Activated T-cell treated with anti-CD3 and anti-CD28 coated beads for 48 hours (primary cell): Measurements from ENCODE around the gene SERP1.
"Not testable (repeated sequence)": the region's sequence is repeated elsewhere in the genome, so short reads cannot be mapped to it uniquely, and the experiment has no call there.

Experiments
- DNase-seq: peaks from one replicate; pipeline ENCODE4 v3.0.0-alpha.2; 2020; ENCODE audit warnings: low read depth

SERP1 gene

GRCh38 chr3:150538324-150539208 lies 7.7 kb downstream of the SERP1 start:
- no peak for DNase-seq

DNA sequence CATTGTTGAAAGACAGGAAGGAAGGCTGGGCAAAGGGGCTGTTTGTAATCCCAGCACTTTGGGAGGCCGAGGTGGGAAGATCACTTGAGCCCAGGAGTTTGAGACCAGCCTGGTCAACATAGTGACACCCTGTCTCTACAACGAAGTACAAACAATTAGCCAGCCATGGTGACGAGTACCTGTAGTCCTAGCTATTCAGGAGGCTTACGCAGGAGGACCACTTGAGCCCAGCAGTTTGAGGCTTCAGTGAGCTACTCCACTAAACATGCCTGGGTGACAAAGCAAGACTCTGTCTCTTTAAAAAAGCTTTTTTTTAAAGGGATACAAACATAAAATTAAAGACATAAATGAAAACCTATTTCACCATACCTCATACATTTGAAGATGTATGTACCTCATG lies 11.1 kb downstream of the SERP1 start:
- no peak for DNase-seq

- DNase-seq, result no peak
These were observed 14.5 kb downstream of the SERP1 start for GRCh38 chr3:150531775-150532174.

DNA sequence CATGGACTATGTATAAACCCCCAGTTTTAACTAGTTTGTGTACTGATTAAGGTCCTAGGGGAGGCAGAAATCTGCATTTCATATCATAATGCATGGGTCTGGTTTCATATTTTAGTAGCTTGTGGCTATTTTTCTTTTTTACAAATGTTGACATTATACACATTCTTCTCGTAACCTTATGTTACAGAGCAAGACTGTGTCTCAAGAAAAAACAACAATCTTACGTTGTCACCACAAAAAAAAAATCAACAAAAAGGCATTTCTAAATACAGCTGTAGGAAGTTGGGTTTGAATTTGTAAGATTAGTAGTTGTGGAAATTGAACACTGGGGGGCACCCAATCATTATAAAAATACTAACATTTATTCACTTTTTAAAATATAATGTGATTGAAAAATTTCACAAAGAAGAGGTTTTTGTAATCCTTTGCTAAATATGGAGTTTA lies 17.9 kb downstream of the SERP1 start:
- DNase-seq, result no peak

GRCh38 chr3:150527464-150528255 lies 18.6 kb downstream of the SERP1 start:
- DNase-seq, result no peak

GRCh38 chr3:150523538-150523937 lies 22.8 kb downstream of the SERP1 start:
- no peak for DNase-seq

- no peak for DNase-seq
These were observed 24.8 kb downstream of the SERP1 start for GRCh38 chr3:150521463-150521862.

DNA sequence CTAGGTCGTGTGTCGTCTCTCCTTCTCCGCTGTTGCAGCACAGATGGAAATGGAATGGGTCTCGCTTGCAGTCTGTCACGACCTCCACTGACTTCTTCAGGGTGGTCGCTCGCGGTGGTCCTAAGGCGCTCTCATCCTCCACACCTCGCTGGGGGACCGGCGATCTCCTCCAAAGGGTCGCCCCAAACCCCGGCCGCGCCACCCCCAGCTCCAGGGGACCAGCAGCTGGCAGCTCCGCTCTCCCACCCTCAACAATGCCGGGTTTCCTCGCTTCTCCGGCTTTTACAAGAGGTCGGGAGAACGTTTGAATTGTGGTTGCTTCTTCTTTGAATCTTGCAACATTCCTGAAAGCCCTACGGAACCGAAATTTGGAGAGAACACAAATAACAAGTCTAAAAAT lies 25.9 kb downstream of the SERP1 start:
- no peak for DNase-seq

DNA sequence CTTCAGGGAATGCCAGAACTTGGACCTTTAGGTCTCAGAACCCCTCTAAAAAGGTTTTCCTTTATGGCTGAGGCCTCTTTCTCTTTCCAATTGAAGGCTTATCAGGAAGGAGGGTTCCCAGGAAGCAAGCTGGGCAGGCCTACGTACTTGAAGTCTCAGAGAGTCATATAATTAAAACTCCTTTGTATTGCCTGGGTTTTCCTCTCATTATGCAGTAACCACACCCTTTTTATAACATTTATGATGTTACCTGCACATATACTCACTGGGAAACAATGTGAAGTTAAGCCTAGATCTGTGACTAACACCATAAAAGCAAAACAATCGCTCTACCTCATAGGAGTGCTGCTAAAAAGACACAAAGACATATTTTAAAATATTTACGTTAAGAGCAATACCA lies 27.3 kb downstream of the SERP1 start:
- no peak for DNase-seq

- DNase-seq, result no peak
These were observed 31.1 kb downstream of the SERP1 start for GRCh38 chr3:150515210-150515609.

DNA sequence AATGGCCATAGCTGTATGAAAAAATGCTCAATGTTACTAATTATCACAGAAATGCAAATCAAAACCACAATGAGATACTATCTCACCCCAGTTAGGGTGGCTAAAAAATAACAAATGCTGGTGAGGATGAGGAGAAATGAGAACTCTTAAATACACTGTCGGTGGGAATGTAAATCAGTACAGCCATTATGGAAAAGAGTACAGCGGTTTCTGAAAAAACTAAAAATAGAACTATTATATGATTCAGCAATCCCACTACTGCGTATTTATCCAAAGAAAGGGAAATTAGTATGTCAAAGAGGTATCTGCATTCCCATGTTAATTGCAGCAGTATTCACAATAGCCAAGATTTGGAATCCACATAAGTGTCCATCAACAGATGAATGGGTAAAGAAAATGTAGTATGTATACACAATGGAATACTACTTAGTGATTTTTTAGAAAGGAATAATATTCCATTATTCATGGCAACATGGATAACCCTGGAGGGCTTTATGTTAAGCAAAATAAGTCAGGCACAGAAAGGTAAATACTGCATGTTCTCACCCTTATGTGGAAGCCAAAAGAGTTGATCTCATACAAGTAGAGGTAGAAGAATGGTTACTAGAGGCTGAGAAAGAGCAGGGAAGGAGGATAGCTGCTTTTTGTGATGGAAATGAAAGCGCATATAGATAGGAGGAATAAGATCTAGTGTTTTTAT lies 35.0 kb downstream of the SERP1 start:
- no peak for DNase-seq

GRCh38 chr3:150509780-150510179 lies 36.5 kb downstream of the SERP1 start:
- DNase-seq, result no peak

DNA sequence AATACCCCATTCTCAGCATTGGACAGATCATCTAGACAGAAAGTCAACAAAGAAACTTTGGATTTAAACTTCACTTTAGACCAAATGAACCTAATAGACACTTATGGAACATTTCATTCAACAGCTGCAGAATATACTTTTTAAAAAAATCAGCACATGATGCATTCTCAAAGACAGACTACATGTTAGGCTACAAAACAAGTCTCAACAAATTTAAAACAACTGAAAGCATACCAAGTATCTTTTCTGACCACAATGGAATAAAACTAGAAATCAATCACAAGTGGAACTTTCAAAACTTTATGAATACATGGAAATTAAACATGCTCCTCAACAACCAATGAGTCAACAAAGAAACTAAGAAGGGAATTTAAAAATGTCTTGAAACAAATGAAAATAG lies 37.9 kb downstream of the SERP1 start:
- no peak for DNase-seq

DNA sequence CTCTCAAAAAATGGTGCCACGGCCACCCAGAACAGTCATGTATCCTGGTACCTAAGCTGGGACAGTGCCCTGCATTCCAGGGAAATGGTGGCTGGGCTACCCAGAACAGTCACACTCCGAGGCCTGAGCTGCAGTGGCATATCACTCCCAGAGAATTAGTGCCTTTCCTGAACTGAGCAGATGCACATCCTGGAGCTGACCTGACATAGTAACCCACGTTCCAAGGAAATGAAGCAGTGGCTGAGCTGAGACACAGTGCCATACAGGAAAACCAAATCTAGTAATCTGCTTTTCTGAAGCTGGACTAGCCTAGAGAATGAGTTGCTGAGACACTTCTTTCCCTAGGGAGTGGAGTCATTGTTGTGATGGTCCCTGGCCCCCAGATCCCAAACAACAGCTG lies 41.8 kb downstream of the SERP1 start:
- DNase-seq, result no peak

GRCh38 chr3:150503402-150504099 lies 42.7 kb downstream of the SERP1 start:
- DNase-seq, result no peak

GRCh38 chr3:150500960-150501359 lies 45.3 kb downstream of the SERP1 start:
- DNase-seq, result not testable (repeated sequence)

GRCh38 chr3:150497956-150498355 lies 48.3 kb downstream of the SERP1 start:
- DNase-seq, result no peak

DNA sequence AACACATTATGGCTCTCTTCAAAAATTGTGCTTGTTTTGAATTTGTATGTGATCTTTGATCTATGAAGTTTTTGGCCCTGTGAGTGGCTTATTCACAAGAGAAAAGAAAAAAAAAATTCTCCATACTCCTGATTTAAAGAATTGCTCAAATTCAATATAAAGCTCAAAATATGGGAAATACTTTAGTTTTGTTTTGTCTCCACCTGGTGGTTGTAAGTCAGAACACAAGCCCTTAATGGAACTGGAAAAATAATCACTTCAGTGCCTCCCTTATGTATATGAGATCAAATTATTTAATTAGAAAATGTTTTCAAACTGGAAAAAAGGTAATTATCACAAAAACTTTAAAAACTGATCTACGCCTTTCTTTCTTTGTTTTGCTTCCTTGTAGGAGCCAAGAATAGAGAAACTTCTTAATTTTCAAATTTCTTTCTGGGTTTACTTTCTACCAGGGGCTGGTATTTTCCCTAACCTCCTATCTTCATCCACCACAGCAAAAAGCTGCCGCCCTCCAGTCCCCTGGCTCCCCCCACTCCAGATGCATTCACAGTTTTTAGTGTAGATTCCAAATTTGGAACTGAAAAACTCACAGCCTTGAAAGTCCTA lies 50.6 kb downstream of the SERP1 start:
- no peak for DNase-seq

- DNase-seq, result no peak
These were observed 51.1 kb downstream of the SERP1 start for GRCh38 chr3:150495149-150495548.

- no peak for DNase-seq
These were observed 51.8 kb downstream of the SERP1 start for GRCh38 chr3:150494411-150494977.
